DOHH2 (cell line): ENCODE data around the gene CLDN5.

Experiments used
- CTCF ChIP-seq: fragments of 200-600 bp; sonication (generic); IDR thresholded peaks from one replicate; pipeline ENCODE4 v1.5.1; 2014; ENCODE audit warnings: antibody characterized with exemption, mild to moderate bottlenecking, low read depth, low read length; ENCODE audit not compliant: poor library complexity, severe bottlenecking
- EZH2phosphoT487 ChIP-seq: fragments of 200-600 bp; sonication (generic); IDR thresholded peaks from 2 replicates; pipeline ENCODE4 v1.6.1; 2017; ENCODE audit warnings: borderline replicate concordance, mild to moderate bottlenecking, antibody characterized with exemption, low read length, moderate library complexity, mixed read lengths

GRCh38 chr22:19517171-19517500 is 7.1 kb downstream of the CLDN5 start:
- TF ChIP-seq CTCF (no peak), EZH2phosphoT487 (no peak)
